ENCODE data around the gene SLC39A5. TPM values are rescaled to one million over a fixed set of nuclear protein-coding genes. Genes with fewer than 3 reads are reported as not detected.

Gene SLC39A5
- total RNA-seq, 1 experiment from 2014 or later: 0.87 TPM

DNA sequence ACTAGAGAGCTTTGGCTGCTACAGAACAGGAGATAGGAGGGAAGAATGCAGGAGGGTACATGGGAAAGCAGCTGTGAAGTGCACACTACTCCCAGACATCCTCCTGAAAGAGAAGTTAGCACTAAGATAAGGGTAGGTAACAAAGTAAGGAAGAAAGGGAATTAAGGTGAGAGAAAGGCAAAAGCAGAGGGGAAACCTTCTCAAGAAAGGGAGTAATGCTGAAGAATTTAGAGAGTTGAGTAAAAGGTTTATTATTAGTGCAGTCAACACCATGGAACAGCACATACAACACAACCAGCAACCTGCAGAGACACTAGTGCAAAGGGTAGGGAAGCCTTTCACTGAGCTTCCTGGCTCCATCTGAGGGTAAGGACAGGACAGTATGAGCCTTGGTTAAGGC, 25.6 kb upstream of the SLC39A5 start:
- CTCF ChIA-PET: no interaction called here

DNA sequence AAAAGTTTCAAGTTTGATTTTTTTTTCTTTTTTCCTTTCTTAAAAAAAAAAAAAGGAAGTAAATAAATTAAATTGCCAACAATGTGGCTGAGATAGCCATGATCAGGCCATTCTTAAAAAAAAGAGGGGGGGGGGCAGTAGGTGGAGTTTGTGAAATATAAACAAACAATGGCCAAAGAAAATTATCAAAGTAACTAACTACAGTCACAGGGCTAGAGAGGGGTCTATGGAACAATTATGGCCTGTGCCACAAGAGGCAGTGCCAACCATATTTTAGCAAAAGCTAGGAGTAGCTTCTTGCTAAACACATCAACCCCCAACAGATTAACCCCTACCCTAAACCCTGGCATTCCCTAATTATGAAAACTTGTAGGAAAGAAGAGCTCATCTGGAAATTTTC, 24.4 kb upstream of the SLC39A5 start:
- Histone ChIP-seq H3K4me2 (no peak overlapping the region), H3K27me3 (ENCODE audit: insufficient read depth, low read depth) (no peaks in the 10 kb centered on the region), H3K4me1 (replicated peaks; ENCODE audit: insufficient read depth) (no peaks in the 10 kb centered on the region), H2AFZ (no peak overlapping the region), H3K36me3 (ENCODE audit: low read depth) (peaks cover 9% of the 10 kb centered on the region; the same call in 1 of the 2 replicates), H3K27ac (no peak overlapping the region), H3K9me2 (ENCODE audit: insufficient read depth) (no peaks in the 10 kb centered on the region), H3K9me3 (ENCODE audit: insufficient read depth, low read depth) (no peaks in the 10 kb centered on the region), H4K20me1 (ENCODE audit: insufficient read depth) (peaks cover 5% of the 10 kb centered on the region; the same call in 1 of the 2 replicates), H3K79me2 (ENCODE audit: low read depth) (no peaks in the 10 kb centered on the region), H3F3A (ENCODE audit: insufficient read depth, low read depth) (peaks cover 8% of the 10 kb centered on the region; the same call in 1 of the 2 replicates), H3K4me3 (no peak overlapping the region)
- intact Hi-C loops (cut with micrococcal nuclease; ENCODE audit: unreplicated experiment): no loop called here
- TF ChIP-seq, protein P1, sequence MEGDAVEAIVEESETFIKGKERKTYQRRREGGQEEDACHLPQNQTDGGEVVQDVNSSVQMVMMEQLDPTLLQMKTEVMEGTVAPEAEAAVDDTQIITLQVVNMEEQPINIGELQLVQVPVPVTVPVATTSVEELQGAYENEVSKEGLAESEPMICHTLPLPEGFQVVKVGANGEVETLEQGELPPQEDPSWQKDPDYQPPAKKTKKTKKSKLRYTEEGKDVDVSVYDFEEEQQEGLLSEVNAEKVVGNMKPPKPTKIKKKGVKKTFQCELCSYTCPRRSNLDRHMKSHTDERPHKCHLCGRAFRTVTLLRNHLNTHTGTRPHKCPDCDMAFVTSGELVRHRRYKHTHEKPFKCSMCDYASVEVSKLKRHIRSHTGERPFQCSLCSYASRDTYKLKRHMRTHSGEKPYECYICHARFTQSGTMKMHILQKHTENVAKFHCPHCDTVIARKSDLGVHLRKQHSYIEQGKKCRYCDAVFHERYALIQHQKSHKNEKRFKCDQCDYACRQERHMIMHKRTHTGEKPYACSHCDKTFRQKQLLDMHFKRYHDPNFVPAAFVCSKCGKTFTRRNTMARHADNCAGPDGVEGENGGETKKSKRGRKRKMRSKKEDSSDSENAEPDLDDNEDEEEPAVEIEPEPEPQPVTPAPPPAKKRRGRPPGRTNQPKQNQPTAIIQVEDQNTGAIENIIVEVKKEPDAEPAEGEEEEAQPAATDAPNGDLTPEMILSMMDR (conservative IDR thresholded peaks at IDR 0.05): no peak; the same call in 1 of the 2 replicates
- TF ChIP-seq EZH2 (IDR thresholded peaks at IDR 0.05; ENCODE audit: low read depth): no peak
- ChIA-PET CTCF (no interaction called here), POLR2A (ENCODE audit: unreplicated experiment) (no interaction called here)
- DNase-seq: no peak
- BruUV-seq (replicated peaks): no TSS peak

More for the DNA sequence above, 25.6 kb upstream of the SLC39A5 start:
- TF ChIP-seq, protein P1 (conservative IDR thresholded peaks at IDR 0.05): no peak
- TF ChIP-seq EZH2 (IDR thresholded peaks at IDR 0.05; ENCODE audit: low read depth): no peak
- Histone ChIP-seq H3K36me3 (ENCODE audit: low read depth) (peaks cover 9% of the 10 kb centered on the region; the same call in 1 of the 2 replicates), H3K4me1 (replicated peaks; ENCODE audit: insufficient read depth) (no peaks in the 10 kb centered on the region), H3F3A (ENCODE audit: insufficient read depth, low read depth) (peaks cover 8% of the 10 kb centered on the region; the same call in 1 of the 2 replicates), H3K9me2 (ENCODE audit: insufficient read depth) (no peaks in the 10 kb centered on the region), H2AFZ (no peak overlapping the region), H4K20me1 (ENCODE audit: insufficient read depth) (peaks cover 5% of the 10 kb centered on the region; the same call in 1 of the 2 replicates), H3K4me3 (no peak overlapping the region), H3K9me3 (ENCODE audit: insufficient read depth, low read depth) (no peaks in the 10 kb centered on the region), H3K27ac (no peak overlapping the region), H3K4me2 (no peak overlapping the region), H3K27me3 (ENCODE audit: insufficient read depth, low read depth) (no peaks in the 10 kb centered on the region), H3K79me2 (ENCODE audit: low read depth) (no peaks in the 10 kb centered on the region)
- no peak for DNase-seq
- intact Hi-C loops (cut with micrococcal nuclease; ENCODE audit: unreplicated experiment): no loop called here
- POLR2A ChIA-PET (ENCODE audit: unreplicated experiment): no interaction called here
- BruUV-seq (replicated peaks): no TSS peak

DNA sequence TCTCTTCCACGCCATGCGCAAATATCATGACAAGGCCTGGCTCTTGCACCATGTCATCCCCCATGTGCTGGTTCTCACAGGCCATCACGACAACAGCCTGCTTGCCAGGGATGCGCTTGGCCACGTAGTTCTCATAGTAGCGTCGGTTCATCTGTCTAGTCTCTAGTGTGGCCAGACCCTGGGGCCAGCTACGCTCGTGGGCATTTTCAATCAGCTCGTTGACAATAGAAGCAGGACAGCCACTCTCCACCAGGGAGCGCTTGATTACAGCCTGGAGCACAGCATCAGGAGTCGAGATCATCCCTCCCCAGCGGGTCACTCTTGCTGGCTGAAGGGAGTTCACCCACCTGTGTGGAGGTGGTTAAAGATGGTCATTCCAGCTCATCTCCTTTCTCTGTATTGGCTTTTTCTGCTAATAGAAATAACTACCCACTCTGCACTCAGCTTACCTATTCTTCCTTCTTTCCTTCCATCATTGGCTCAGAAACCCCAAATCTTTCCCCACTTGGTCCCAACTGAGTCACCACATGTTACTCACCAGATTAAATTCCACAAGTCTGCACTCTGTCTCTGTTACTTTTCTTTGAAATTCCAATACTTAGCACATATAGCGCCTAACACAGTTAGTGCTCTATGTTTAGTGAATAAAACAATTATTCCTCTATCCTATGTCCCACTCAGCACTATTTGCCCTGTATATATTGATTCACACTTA, 23.2 kb upstream of the SLC39A5 start:
- Histone ChIP-seq H3K4me3 (no peak overlapping the region), H3K9me3 (ENCODE audit: insufficient read depth, low read depth) (no peaks in the 10 kb centered on the region), H4K20me1 (ENCODE audit: insufficient read depth) (peaks cover 5% of the 10 kb centered on the region; the same call in 1 of the 2 replicates), H3K9me2 (ENCODE audit: insufficient read depth) (no peaks in the 10 kb centered on the region), H3K36me3 (ENCODE audit: low read depth) (peaks cover 9% of the 10 kb centered on the region; the same call in 1 of the 2 replicates), H3K4me2 (no peak overlapping the region), H3K79me2 (ENCODE audit: low read depth) (no peaks in the 10 kb centered on the region), H2AFZ (no peak overlapping the region), H3K27ac (no peak overlapping the region), H3K27me3 (ENCODE audit: insufficient read depth, low read depth) (no peaks in the 10 kb centered on the region), H3K4me1 (replicated peaks; ENCODE audit: insufficient read depth) (no peaks in the 10 kb centered on the region), H3F3A (ENCODE audit: insufficient read depth, low read depth) (peaks cover 8% of the 10 kb centered on the region; the same call in 1 of the 2 replicates)
- ChIA-PET CTCF (interaction anchor here (1.5 kb wide), 1 partner anchor 16 kb away, joined by 7 read pairs; the partner anchor contains the start of gene RNF41), POLR2A (ENCODE audit: unreplicated experiment) (interaction anchor here (0.6 to 0.7 kb wide), 2 partner anchors 15 to 129 kb away, joined by 6 read pairs; partner anchors contain the start of gene RNF41)
- peak in 1 of 2 experiments; percentile 31 for DNase-seq
- intact Hi-C loops (cut with micrococcal nuclease; ENCODE audit: unreplicated experiment): no loop called here
- TF ChIP-seq, protein P1 (conservative IDR thresholded peaks at IDR 0.05): peak; percentile 43; the same call in 1 of the 2 replicates
- no peak for TF ChIP-seq EZH2 (IDR thresholded peaks at IDR 0.05; ENCODE audit: low read depth)
- BruUV-seq (replicated peaks): no TSS peak
